HG02759 (cell line): ENCODE data around the gene SEMA4D.

Experiments used
- ATAC-seq: cut with Tn5 transposase; IDR thresholded peaks from one replicate; pipeline ENCODE4 v1.9.1; 2021; ENCODE audit warnings: mild to moderate bottlenecking, moderate library complexity; ENCODE audit not compliant: unreplicated experiment

SEMA4D gene

GRCh38 chr9:89446961-89447310 lies 51.0 kb downstream of the SEMA4D start:
- no peak for ATAC-seq

- ATAC-seq: no peak
Observed at GRCh38 chr9:89446261-89446960, 51.5 kb downstream of the SEMA4D start.

GRCh38 chr9:89445801-89446251 lies 52.1 kb downstream of the SEMA4D start:
- ATAC-seq: no peak

- ATAC-seq: no peak
Observed at GRCh38 chr9:89444925-89445765, 52.8 kb downstream of the SEMA4D start.

GRCh38 chr9:89444274-89444673 lies 53.6 kb downstream of the SEMA4D start:
- ATAC-seq: no peak

- ATAC-seq: peak; percentile 39
Observed at GRCh38 chr9:89442981-89443814, 54.7 kb downstream of the SEMA4D start.

- peak; percentile 46 for ATAC-seq
Observed at GRCh38 chr9:89442501-89442978, 55.4 kb downstream of the SEMA4D start.

- ATAC-seq: no peak
Observed at GRCh38 chr9:89441986-89442385, 55.9 kb downstream of the SEMA4D start.

- no peak for ATAC-seq
Observed at GRCh38 chr9:89441655-89441970, 56.3 kb downstream of the SEMA4D start.

- ATAC-seq: no peak
Observed at GRCh38 chr9:89440951-89441654, 56.8 kb downstream of the SEMA4D start.

- ATAC-seq: no peak
Observed at GRCh38 chr9:89440548-89440947, 57.4 kb downstream of the SEMA4D start.

GRCh38 chr9:89440046-89440445 lies 57.9 kb downstream of the SEMA4D start:
- ATAC-seq: no peak

- no peak for ATAC-seq
Observed at GRCh38 chr9:89439571-89439970, 58.3 kb downstream of the SEMA4D start.

- ATAC-seq: no peak
Observed at GRCh38 chr9:89438194-89438593, 59.7 kb downstream of the SEMA4D start.

GRCh38 chr9:89437772-89438171 lies 60.1 kb downstream of the SEMA4D start:
- ATAC-seq: no peak

- ATAC-seq: peak; percentile 71
Observed at GRCh38 chr9:89436963-89437625, 60.8 kb downstream of the SEMA4D start.

- ATAC-seq: no peak
Observed at GRCh38 chr9:89436326-89436725, 61.6 kb downstream of the SEMA4D start.

GRCh38 chr9:89435071-89435823 lies 62.7 kb downstream of the SEMA4D start:
- no peak for ATAC-seq

GRCh38 chr9:89434636-89435035 lies 63.3 kb downstream of the SEMA4D start:
- ATAC-seq: no peak
